DMS53 (cell line): ENCODE measurements around the gene COL9A3.
A peak's percentile ranks its signal among the peaks of the same experiment; 100 is the strongest.

Experiments
- DNase-seq: peaks from one replicate; lab custom pipeline; 2025; lab: John Stamatoyannopoulos, UW

COL9A3 gene

GRCh38 chr20:62778601-62779416, 38.0 kb upstream of the COL9A3 start:
- DNase-seq = no peak

- DNase-seq = no peak
These were observed 37.5 kb upstream of the COL9A3 start for GRCh38 chr20:62779417-62779685.

DNA sequence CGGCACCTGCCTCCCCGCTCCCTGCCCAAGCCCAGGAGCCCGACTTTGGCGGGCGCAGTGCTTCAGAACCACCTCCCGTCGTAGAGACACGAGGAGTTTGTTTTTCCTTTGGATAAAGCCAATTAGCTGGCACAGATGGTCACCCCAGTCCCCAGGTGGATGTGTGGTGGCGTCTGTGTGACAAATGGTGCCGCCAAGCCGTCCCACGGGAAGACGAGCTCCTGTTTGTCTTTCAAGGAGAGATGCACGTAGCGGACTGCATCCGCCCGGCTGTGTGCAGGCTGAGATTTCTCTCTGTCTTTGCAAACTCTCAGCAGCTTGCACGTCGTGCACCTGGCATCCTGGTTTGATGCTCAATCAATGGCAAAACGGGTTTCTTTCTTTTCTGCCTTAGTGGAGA, 36.6 kb upstream of the COL9A3 start:
- no peak for DNase-seq

DNA sequence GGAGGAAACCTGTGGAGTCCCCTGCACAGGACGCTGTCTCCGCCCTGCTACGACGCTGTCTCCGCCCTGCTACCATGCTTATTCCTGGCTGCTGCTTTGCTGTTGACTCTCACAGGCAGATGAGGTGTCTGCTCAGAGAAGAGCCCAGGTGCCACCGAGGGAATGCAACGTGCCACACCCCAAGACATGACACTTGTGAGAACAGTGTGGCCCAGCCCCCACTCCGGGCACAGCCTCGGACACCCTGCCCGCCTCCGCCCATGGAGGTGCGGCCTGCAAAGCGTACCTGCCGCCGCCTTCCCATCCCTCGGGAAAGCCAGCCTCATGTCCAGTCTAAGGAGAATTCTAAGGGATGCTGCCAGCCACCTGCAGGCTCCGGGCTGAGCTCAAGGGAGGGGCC, 36.2 kb upstream of the COL9A3 start:
- DNase-seq = no peak

- peak; percentile 43 for DNase-seq
These were observed 34.5 kb upstream of the COL9A3 start for GRCh38 chr20:62782149-62782892.

DNA sequence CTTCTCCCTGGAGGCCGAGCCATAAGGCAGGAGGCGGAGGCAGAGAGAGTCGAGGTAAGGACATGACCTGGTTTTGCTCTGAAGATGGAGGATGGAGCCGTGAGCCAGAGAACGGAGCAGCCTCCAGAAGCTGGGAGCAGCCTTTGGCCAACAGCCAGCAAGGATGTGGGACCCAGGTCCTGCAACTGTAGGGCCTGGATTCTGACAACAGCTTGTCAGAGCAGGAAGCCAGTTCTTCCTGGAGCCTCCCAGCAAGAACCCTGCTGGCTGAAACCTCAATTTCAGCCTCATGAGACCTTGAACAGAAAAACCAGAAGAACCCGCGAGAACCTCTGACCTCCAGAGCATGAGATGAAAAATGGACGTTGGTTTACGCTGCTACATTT, 34.0 kb upstream of the COL9A3 start:
- no peak for DNase-seq

GRCh38 chr20:62784497-62784896, 32.4 kb upstream of the COL9A3 start:
- DNase-seq = no peak

GRCh38 chr20:62785393-62785792, 31.5 kb upstream of the COL9A3 start:
- no peak for DNase-seq

GRCh38 chr20:62786157-62786556, 30.7 kb upstream of the COL9A3 start:
- DNase-seq = no peak

DNA sequence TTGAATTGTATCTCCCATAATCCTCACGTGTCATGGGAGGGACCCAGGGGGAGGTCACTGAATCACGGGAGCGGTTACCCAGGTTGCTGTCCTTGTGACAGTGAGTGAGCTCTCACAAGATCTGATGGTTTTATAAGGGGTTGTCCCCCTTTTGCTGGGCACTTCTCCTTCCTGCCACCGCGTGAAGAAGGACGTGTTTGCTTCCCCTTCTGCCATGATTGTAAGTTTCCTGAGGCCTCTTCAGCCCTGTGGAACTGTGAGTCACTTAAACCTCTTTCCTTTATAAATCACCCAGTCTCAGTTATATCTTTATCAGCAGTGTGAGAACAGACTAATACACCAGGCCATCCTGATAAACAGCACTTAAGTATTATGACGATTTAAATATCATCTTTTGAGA, 29.5 kb upstream of the COL9A3 start:
- no peak for DNase-seq

DNA sequence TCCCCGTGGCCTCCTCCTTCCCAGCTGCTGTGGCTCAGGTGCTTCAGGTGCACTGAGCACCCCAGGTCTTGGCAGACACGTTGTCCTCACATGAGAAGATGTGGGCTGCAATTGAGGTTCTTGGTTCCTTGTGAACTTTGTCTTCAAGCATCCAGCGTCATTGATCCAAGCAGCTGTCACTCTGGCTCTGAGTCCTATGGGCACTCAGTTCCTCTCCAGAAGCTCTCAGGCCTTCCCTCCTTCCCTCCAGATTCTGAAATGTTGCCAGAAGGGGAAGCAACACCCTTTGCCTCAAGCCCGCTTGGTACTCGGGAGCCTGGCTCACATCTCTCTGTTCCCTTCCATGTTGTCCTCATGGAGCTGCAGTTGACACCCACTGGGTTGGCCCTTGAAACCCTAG, 29.0 kb upstream of the COL9A3 start:
- DNase-seq = no peak

- DNase-seq = no peak
These were observed 28.2 kb upstream of the COL9A3 start for GRCh38 chr20:62788607-62789006.

DNA sequence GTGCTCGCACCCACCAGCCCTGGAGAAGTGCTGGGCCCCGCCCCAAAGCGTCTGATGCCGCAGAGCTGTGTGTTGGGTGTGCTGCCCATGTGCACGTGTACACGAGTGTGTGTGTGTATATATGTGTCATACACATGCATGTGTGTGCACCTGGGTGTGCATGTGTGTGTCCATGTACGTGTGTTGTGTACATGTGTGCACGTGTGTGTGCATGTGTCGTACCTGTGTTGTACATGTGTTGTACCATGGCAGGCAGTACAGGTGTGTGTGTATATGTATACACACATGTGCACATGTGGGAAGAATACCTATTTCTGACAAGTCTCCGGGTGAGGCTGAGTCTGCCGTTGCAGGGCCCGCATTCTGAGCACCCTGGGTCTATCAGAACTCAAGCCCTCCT, 26.8 kb upstream of the COL9A3 start:
- no peak for DNase-seq

DNA sequence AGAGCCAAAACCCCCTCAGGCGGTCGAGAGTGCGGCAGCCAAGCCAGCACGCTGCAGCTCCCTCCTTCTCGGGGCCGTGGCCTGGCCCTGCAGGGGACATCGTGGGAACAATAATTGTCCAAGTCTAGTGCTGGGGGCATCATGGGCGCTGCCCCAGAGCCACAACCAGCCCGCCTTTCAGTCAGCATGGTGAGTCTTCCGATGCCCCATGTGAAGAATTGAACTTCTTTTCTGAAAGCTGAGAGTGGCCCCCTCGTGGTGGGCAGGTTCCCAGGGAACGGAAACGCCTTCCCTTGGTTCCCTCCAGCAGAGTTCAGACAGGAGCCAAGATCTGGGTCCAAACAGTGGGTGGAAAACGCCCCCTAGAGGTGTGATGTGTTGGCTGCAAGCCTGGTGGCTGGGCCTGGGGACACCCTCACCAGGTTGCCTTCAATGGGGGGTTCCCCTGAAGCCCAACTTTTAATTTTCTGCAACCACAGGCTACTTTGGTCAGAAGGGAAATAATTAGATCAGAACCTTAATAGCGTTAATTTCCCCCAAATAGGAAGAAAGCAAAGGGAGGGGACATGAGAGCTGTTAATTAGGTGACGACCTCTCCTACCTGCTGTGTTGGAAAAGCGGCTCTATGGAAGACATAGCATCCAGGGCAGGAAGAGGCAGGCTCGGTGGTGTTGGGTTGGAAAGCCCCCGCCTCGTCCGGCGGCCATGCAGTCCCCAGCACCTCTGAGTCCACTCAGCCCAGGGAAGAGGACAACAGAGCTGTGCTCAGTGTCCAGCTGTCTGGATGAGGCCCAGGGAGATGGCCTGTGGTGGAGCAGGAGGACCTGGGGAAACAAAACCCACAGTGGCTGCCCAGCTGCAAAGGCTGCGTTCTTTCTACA, 25.3 kb upstream of the COL9A3 start:
- DNase-seq = peak; percentile 86

GRCh38 chr20:62792182-62792939, 24.5 kb upstream of the COL9A3 start:
- no peak for DNase-seq

GRCh38 chr20:62792940-62793756, 23.7 kb upstream of the COL9A3 start:
- peak; percentile 38 for DNase-seq

DNA sequence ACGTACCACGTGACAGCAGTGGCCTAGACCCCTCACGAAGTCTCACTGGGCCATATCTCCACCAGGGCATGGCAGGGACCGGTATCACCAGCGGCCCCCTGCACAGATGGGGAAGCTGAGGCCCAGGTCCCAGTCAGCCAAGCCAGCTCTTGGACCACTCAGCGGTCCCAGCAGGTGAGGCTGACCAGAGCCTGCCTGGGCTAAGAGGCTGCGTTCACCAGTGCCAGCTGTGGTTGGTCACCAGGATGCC, 23.2 kb upstream of the COL9A3 start:
- no peak for DNase-seq

GRCh38 chr20:62794007-62794724, 22.7 kb upstream of the COL9A3 start:
- peak; percentile 98 for DNase-seq

GRCh38 chr20:62795023-62795761, 21.7 kb upstream of the COL9A3 start:
- DNase-seq = peak; percentile 88
